Caki2 (cell line): ENCODE data around the gene GULP1. TPM values are rescaled to one million over a fixed set of nuclear protein-coding genes. Genes with fewer than 3 reads are reported as not detected.
"Not testable (repeated sequence)": the region's sequence is repeated elsewhere in the genome, so short reads cannot be mapped to it uniquely, and the experiment has no call there.

Experiments used
- DNase-seq: peaks from one replicate; pipeline ENCODE4 v3.0.0-alpha.2; 2015; ENCODE audit warnings: low read depth
- in situ Hi-C: cut with HindIII; loops from 2 replicates; pipeline ENCODE4 v1.10.0; 2016; ENCODE audit warnings: low sequenced_read_pairs, low pct_unique_long_range_greater_than_20kb, mixed read lengths
- total RNA-seq: library from RNA; depleted of rRNA; stranded (reverse); fragments of >200 nt; shearing (Covaris generic); gene quantifications from 2 replicates; pipeline ENCODE4 v1.2.3, GENCODE V29; 2014; ENCODE audit warnings: low replicate concordance

Gene GULP1
- total RNA-seq, 1 experiment from 2014 or later = 144 TPM

GRCh38 chr2:188285049-188285448 lies 6.6 kb upstream of the GULP1 start:
- DNase-seq = no peak
- in situ Hi-C loops = no loop called here

GRCh38 chr2:188285774-188286173 lies 5.9 kb upstream of the GULP1 start:
- in situ Hi-C loops = no loop called here
- DNase-seq = no peak

GRCh38 chr2:188291142-188291616 lies 495 bp upstream of the GULP1 start:
- in situ Hi-C loops = no loop called here
- DNase-seq = no peak

- in situ Hi-C loops = no loop called here
- DNase-seq = peak; percentile 94
These were observed 920 bp downstream of the GULP1 start for GRCh38 chr2:188292348-188293239.

- in situ Hi-C loops = no loop called here
- DNase-seq = peak; percentile 92
These were observed 2.1 kb downstream of the GULP1 start for GRCh38 chr2:188293601-188294351.

GRCh38 chr2:188294352-188294926 lies 2.8 kb downstream of the GULP1 start:
- in situ Hi-C loops = no loop called here
- no peak for DNase-seq

- in situ Hi-C loops = no loop called here
- DNase-seq = peak; percentile 48
These were observed 3.5 kb downstream of the GULP1 start for GRCh38 chr2:188295067-188295685.

GRCh38 chr2:188297978-188298377 lies 6.3 kb downstream of the GULP1 start:
- in situ Hi-C loops = no loop called here
- peak; percentile 35 for DNase-seq

- peak; percentile 97 for DNase-seq
- in situ Hi-C loops = not testable (repeated sequence)
These were observed 7.3 kb downstream of the GULP1 start for GRCh38 chr2:188298937-188299371.

GRCh38 chr2:188303363-188304031 lies 11.8 kb downstream of the GULP1 start:
- in situ Hi-C loops = no loop called here
- peak; percentile 89 for DNase-seq

- DNase-seq = no peak
- in situ Hi-C loops = no loop called here
These were observed 13.6 kb downstream of the GULP1 start for GRCh38 chr2:188305271-188305670.

- no peak for DNase-seq
- in situ Hi-C loops = no loop called here
These were observed 14.6 kb downstream of the GULP1 start for GRCh38 chr2:188306271-188306670.

- in situ Hi-C loops = no loop called here
- no peak for DNase-seq
These were observed 16.2 kb downstream of the GULP1 start for GRCh38 chr2:188307850-188308283.

- no peak for DNase-seq
- in situ Hi-C loops = no loop called here
These were observed 16.8 kb downstream of the GULP1 start for GRCh38 chr2:188308483-188308882.

GRCh38 chr2:188309364-188309763 lies 17.7 kb downstream of the GULP1 start:
- in situ Hi-C loops = no loop called here
- no peak for DNase-seq

GRCh38 chr2:188314314-188315054 lies 22.8 kb downstream of the GULP1 start:
- peak; percentile 60 for DNase-seq
- in situ Hi-C loops = no loop called here

- no peak for DNase-seq
- in situ Hi-C loops = no loop called here
These were observed 24.1 kb downstream of the GULP1 start for GRCh38 chr2:188315750-188316149.
